GM18499 (cell line): ENCODE data around the gene SUN5.

ENCODE experiments used
- ATAC-seq: cut with Tn5 transposase; IDR thresholded peaks from one replicate; pipeline ENCODE4 v1.9.1; 2021; ENCODE audit warnings: moderate number of reproducible peaks; ENCODE audit not compliant: insufficient read depth, unreplicated experiment

Gene SUN5

GRCh38 chr20:33014336-33015113, 10.3 kb upstream of the SUN5 start:
- ATAC-seq: no peak

- ATAC-seq: no peak
These were observed 9.6 kb upstream of the SUN5 start for GRCh38 chr20:33013701-33014326.

GRCh38 chr20:33012327-33013189, 8.3 kb upstream of the SUN5 start:
- no peak for ATAC-seq

GRCh38 chr20:33010674-33011449, 6.6 kb upstream of the SUN5 start:
- ATAC-seq: no peak

- no peak for ATAC-seq
These were observed 5.9 kb upstream of the SUN5 start for GRCh38 chr20:33010133-33010504.

GRCh38 chr20:33009214-33010132, 5.2 kb upstream of the SUN5 start:
- ATAC-seq: no peak

GRCh38 chr20:33008336-33009213, 4.3 kb upstream of the SUN5 start:
- no peak for ATAC-seq

- no peak for ATAC-seq
These were observed 3.4 kb upstream of the SUN5 start, which contains the start of gene BPIFB2 for GRCh38 chr20:33007376-33008335. Gene BPIFB2, plus strand, starts transcription at chr20:33007704. Its CDS starts 871 bp downstream, at chr20:33008575.

- ATAC-seq: no peak
These were observed 2.6 kb upstream of the SUN5 start for GRCh38 chr20:33006776-33007375.

GRCh38 chr20:33005908-33006775, 1.9 kb upstream of the SUN5 start:
- no peak for ATAC-seq

- ATAC-seq: no peak
These were observed 916 bp upstream of the SUN5 start for GRCh38 chr20:33005132-33005566.

- ATAC-seq: no peak
These were observed 2.0 kb downstream of the SUN5 start for GRCh38 chr20:33002087-33002808.

GRCh38 chr20:33000802-33001466, 3.3 kb downstream of the SUN5 start:
- no peak for ATAC-seq

GRCh38 chr20:32999603-33000250, 4.5 kb downstream of the SUN5 start:
- ATAC-seq: no peak
